Measurements from ENCODE around the gene DPP6. TPM values are rescaled to one million over a fixed set of nuclear protein-coding genes. Genes with fewer than 3 reads are reported as not detected.
"Not testable (repeated sequence)": the region's sequence is repeated elsewhere in the genome, so short reads cannot be mapped to it uniquely, and the experiment has no call there.

The DPP6 gene
- total RNA-seq, 4 donors from 2014 or later: 1.5 to 2.9 TPM; not detected in 2

DNA sequence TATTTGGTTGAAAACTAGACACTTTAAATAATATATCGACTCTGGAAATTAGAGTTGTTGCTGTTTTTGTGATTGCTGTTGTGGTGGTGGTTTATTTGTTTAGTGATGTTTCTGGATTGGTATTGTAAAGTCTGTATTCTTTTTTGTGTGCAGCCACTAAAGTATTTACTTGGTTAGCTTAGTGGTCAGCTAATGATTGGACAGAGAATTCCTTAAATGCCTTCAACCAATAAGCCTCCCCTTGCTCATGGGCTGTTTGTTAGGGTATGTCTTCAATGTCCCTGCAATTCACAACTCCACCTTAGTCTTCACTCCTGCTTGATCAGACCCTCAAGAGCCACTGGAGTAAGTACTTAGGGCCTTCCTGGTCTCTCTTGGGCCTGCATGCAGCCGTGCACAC, 879.7 kb downstream of the DPP6 start:
- Histone ChIP-seq H3K4me3 (no peak overlapping the region), H3K4me1 (peaks cover 0 to 9% (median 2%) of the 10 kb centered on the region in 4 donors), H3K27me3 (no peaks in the 10 kb centered on the region), H3K27ac (no peak overlapping the region), H3K9me3 (peaks cover 0 to 9% (median 4%) of the 10 kb centered on the region in 4 donors), H3K36me3 (no peaks in the 10 kb centered on the region)
- DNase-seq: no peak
- TF ChIP-seq, protein P1, sequence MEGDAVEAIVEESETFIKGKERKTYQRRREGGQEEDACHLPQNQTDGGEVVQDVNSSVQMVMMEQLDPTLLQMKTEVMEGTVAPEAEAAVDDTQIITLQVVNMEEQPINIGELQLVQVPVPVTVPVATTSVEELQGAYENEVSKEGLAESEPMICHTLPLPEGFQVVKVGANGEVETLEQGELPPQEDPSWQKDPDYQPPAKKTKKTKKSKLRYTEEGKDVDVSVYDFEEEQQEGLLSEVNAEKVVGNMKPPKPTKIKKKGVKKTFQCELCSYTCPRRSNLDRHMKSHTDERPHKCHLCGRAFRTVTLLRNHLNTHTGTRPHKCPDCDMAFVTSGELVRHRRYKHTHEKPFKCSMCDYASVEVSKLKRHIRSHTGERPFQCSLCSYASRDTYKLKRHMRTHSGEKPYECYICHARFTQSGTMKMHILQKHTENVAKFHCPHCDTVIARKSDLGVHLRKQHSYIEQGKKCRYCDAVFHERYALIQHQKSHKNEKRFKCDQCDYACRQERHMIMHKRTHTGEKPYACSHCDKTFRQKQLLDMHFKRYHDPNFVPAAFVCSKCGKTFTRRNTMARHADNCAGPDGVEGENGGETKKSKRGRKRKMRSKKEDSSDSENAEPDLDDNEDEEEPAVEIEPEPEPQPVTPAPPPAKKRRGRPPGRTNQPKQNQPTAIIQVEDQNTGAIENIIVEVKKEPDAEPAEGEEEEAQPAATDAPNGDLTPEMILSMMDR (IDR thresholded peaks at IDR 0.05): no peak
- TF ChIP-seq POLR2A (IDR thresholded peaks at IDR 0.05): no peak

DNA sequence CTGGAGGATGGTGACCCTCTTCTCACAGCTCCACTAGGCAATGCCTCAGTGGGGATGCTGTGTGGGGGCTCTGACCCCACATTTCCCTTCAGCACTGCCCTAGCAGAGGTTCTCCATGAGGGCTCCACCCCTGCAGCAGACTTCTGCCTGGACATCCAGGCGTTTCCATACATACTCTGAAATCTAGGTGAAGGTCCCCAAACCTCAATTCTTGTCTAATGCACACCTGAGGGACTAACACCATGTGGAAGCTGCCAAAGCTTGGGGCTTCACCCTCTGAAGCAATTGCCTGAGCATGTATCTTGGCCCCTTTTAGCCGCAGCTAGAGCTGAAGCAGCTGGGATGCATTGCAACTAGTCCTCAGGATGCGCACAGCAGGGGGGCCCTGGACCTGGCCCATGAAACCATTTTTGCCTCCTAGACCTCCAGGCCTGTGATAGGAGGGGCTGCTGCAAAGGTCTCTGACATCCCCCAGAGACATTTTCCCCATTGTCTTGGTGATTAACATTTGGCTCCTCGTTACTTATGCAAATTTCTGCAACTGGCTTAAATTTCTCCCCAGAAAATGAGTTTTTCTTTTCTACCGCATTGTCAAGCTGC, 882.3 kb downstream of the DPP6 start:
- not testable (repeated sequence) for H3K36me3 ChIP-seq, H3K27me3 ChIP-seq, H3K4me3 ChIP-seq, H3K27ac ChIP-seq, DNase-seq, H3K4me1 ChIP-seq
- peaks cover 0 to 13% (median 4%) of the 10 kb centered on the region in 4 donors for H3K9me3 ChIP-seq

DNA sequence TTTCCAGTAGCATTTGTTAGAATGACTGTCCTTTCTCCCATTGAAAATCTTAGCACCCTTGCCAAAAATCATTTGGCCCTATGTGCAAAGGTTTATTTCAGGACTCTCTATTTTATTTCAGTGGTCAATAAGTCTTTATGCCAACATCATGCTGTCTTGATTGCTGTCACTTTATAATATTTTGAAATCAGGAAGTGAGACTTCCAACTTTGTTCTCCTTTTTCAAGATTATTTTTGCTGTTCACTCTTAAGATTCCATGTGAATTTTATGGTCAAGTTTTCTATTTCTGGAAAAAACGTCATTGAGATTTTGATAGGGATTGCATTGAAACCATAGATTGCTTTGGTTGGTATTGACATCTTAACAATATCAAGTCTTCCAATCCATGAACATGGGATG, 885.6 kb downstream of the DPP6 start:
- Histone ChIP-seq H3K4me3 (no peak overlapping the region), H3K36me3 (peaks cover 0 to 3% (median 0%) of the 10 kb centered on the region in 3 donors), H3K27me3 (no peaks in the 10 kb centered on the region), H3K4me1 (no peaks in the 10 kb centered on the region), H3K27ac (no peak overlapping the region), H3K9me3 (peaks cover 0 to 13% (median 4%) of the 10 kb centered on the region in 4 donors)
- no peak for TF ChIP-seq POLR2A (IDR thresholded peaks at IDR 0.05)
- TF ChIP-seq, protein P1 (IDR thresholded peaks at IDR 0.05): no peak
- DNase-seq: no peak

DNA sequence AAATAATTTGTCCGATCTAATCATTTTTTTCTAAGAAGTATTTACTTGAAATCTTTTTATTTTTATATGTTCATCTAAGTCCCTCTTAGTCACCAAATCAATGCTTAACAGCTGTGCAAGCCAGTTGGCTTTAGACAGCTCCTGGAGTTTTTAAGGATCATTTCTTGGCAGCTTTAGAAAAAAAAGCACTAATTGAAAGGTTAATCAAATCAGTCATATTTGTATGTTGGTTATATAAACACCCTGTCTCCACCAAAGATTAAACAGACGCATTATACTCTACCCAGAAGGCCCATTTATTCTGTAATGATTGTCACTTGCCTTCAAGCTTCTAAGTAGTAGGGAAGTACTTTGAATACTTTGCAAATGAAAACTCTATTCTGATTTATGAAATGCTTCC, 890.5 kb downstream of the DPP6 start:
- no peak overlapping the region for H3K27ac ChIP-seq
- H3K4me1 ChIP-seq: no peaks in the 10 kb centered on the region
- DNase-seq: no peak
- H3K27me3 ChIP-seq: no peaks in the 10 kb centered on the region
- H3K4me3 ChIP-seq: no peak overlapping the region
- no peak for TF ChIP-seq POLR2A (IDR thresholded peaks at IDR 0.05)
- TF ChIP-seq, protein P1 (IDR thresholded peaks at IDR 0.05): no peak
- peaks cover 0 to 4% (median 0%) of the 10 kb centered on the region in 4 donors for H3K9me3 ChIP-seq
- peaks cover 0 to 46% (median 0%) of the 10 kb centered on the region in 3 donors for H3K36me3 ChIP-seq

All from Peyer's patch (tissue), 4 donors.